Measurements from ENCODE around the gene ESRP2.

Gene ESRP2

GRCh38 chr16:68183046-68183445 lies 52.9 kb downstream of the ESRP2 start:
- ATAC-seq (no peak), DNase-seq (ENCODE audit: low spot score in 2 of 2) (no peak)
- H3K4me3 Mint-ChIP-seq, result no peak overlapping the region
- peaks cover 27% of the 10 kb centered on the region for H3K4me1 Mint-ChIP-seq
- H3K27ac Mint-ChIP-seq, result no peak overlapping the region
- H3K9me3 Mint-ChIP-seq, result no peaks in the 10 kb centered on the region
- H3K36me3 Mint-ChIP-seq, result peaks cover 100% of the 10 kb centered on the region

GRCh38 chr16:68179855-68180254 lies 56.1 kb downstream of the ESRP2 start:
- no peak overlapping the region for H3K4me3 Mint-ChIP-seq

GRCh38 chr16:68179196-68179795 lies 56.6 kb downstream of the ESRP2 start:
- Mint-ChIP-seq H3K9me3 (no peaks in the 10 kb centered on the region), H3K27ac (peak overlapping the region; percentile 84), H3K36me3 (peaks cover 100% of the 10 kb centered on the region), H3K4me1 (peaks cover 34% of the 10 kb centered on the region), H3K4me3 (no peak overlapping the region)
- no peak for DNase-seq (ENCODE audit: low spot score in 2 of 2)
- no peak for ATAC-seq

More at GRCh38 chr16:68179855-68180254, 56.1 kb downstream of the ESRP2 start:
- Mint-ChIP-seq H3K27ac (peak overlapping the region; percentile 84), H3K36me3 (peaks cover 100% of the 10 kb centered on the region), H3K9me3 (no peaks in the 10 kb centered on the region), H3K4me1 (peaks cover 35% of the 10 kb centered on the region)
- DNase-seq (ENCODE audit: low spot score in 2 of 2) (no peak), ATAC-seq (peak; percentile 79)

Data from stimulated activated effector memory CD8-positive, alpha-beta T cell treated with anti-CD3 and anti-CD28 coated beads, Interleukin-12 subunit alpha, Interleukin-12 subunit beta, amount 100 ng/mL, for 72 hours (primary cell).